GM18870 (cell line): ENCODE measurements around the gene PKNOX2.

Experiments
- ATAC-seq: cut with Tn5 transposase; IDR thresholded peaks from one replicate; pipeline ENCODE4 v1.9.1; 2021; ENCODE audit warnings: moderate library complexity; ENCODE audit not compliant: unreplicated experiment

The PKNOX2 gene

GRCh38 chr11:125257751-125258150, 93.2 kb downstream of the PKNOX2 start:
- no peak for ATAC-seq

- no peak for ATAC-seq
These were observed 93.9 kb downstream of the PKNOX2 start for GRCh38 chr11:125258291-125259032.

GRCh38 chr11:125261588-125261987, 97.0 kb downstream of the PKNOX2 start:
- no peak for ATAC-seq

- ATAC-seq, result no peak
These were observed 97.8 kb downstream of the PKNOX2 start for GRCh38 chr11:125262194-125262829.

- no peak for ATAC-seq
These were observed 98.3 kb downstream of the PKNOX2 start for GRCh38 chr11:125262830-125263218.

- ATAC-seq, result no peak
These were observed 98.8 kb downstream of the PKNOX2 start for GRCh38 chr11:125263268-125263790.

GRCh38 chr11:125264100-125265022, 99.8 kb downstream of the PKNOX2 start:
- ATAC-seq, result no peak

GRCh38 chr11:125267548-125267947, 103.0 kb downstream of the PKNOX2 start:
- ATAC-seq, result no peak

GRCh38 chr11:125268611-125269010, 104.1 kb downstream of the PKNOX2 start:
- no peak for ATAC-seq

GRCh38 chr11:125270106-125270505, 105.6 kb downstream of the PKNOX2 start:
- ATAC-seq, result no peak

GRCh38 chr11:125270711-125271110, 106.2 kb downstream of the PKNOX2 start:
- no peak for ATAC-seq

- no peak for ATAC-seq
These were observed 107.0 kb downstream of the PKNOX2 start for GRCh38 chr11:125271483-125272091.

- ATAC-seq, result no peak
These were observed 107.5 kb downstream of the PKNOX2 start for GRCh38 chr11:125272092-125272491.

GRCh38 chr11:125272821-125273220, 108.3 kb downstream of the PKNOX2 start:
- no peak for ATAC-seq

GRCh38 chr11:125273519-125274000, 109.0 kb downstream of the PKNOX2 start:
- no peak for ATAC-seq

- no peak for ATAC-seq
These were observed 109.8 kb downstream of the PKNOX2 start for GRCh38 chr11:125274309-125274708.

- ATAC-seq, result no peak
These were observed 110.2 kb downstream of the PKNOX2 start for GRCh38 chr11:125274774-125275173.

- no peak for ATAC-seq
These were observed 111.5 kb downstream of the PKNOX2 start for GRCh38 chr11:125275905-125276618.

- no peak for ATAC-seq
These were observed 112.0 kb downstream of the PKNOX2 start for GRCh38 chr11:125276619-125276976.
